HL-60 (cell line): ENCODE measurements around the gene GNAQ.

Experiments
- GABPA ChIP-seq: IDR thresholded peaks from 2 replicates; pipeline ENCODE4 v1.6.1; 2012; ENCODE audit warnings: low read depth
- REST ChIP-seq: IDR thresholded peaks from 2 replicates; pipeline ENCODE4 v1.6.1; 2012; ENCODE audit warnings: low read depth; ENCODE audit not compliant: insufficient replicate concordance

GRCh38 chr9:77916410-77916819, 115.2 kb downstream of the GNAQ start:
- TF ChIP-seq REST (no peak), GABPA (no peak)
